ENCODE results near the gene ERMN. TPM values are rescaled to one million over a fixed set of nuclear protein-coding genes. Genes with fewer than 3 reads are reported as not detected.
"Not testable (repeated sequence)": the region's sequence is repeated elsewhere in the genome, so short reads cannot be mapped to it uniquely, and the experiment has no call there.

The ERMN gene
- polyA plus RNA-seq, 4 donors: 0.27 to 0.53 TPM; not detected in 2

DNA sequence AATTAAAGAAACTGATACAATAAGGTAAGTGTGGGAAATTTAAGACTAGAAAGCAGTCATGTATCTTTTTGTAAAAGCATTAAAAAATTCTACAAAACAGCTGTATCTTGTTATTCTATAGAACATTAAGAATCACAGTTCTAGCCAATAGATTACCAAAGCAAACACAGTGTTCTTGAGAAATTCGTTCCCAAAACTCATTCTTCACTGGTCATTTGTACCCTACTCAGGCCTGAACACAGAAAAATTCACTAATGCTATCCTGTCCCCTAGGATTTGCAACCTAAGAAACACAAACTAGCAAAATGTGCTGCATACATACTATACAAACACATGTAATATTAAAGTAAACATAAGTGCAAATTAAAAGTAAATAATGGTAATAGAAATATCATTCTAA is 29.1 kb downstream of the ERMN start:
- Histone ChIP-seq H3K36me3 (ENCODE audit: control insufficient read depth in 3 of 3, insufficient read depth in 2 of 3, low read depth in 1 of 3, low read length in 3 of 3) (no peaks in the 10 kb centered on the region), H3K27ac (ENCODE audit: low read depth in 1 of 3, low read length in 2 of 3) (no peak overlapping the region), H3K9me3 (ENCODE audit: control insufficient read depth in 2 of 2, insufficient read depth in 1 of 2, low read depth in 1 of 2, low read length in 1 of 2) (no peaks in the 10 kb centered on the region), H3K27me3 (ENCODE audit: control insufficient read depth in 3 of 3, insufficient read depth in 3 of 3, low read length in 3 of 3) (no peaks in the 10 kb centered on the region), H3K4me3 (ENCODE audit: low read depth in 1 of 3, low read length in 3 of 3) (no peak overlapping the region), H3K4me1 (ENCODE audit: control insufficient read depth in 3 of 3, insufficient read depth in 2 of 3, low read depth in 1 of 3, low read length in 2 of 3) (peaks cover 0 to 10% (median 0%) of the 10 kb centered on the region in 3 donors)
- 42 to 50% (median 45%) methylated on average over 1 of the region's 1 CpG for WGBS, 3 donors
- no peak for FAIRE-seq
- DNase-seq: no peak

GRCh38 chr2:157292853-157293252 is 32.8 kb downstream of the ERMN start:
- 72 to 89% (median 80%) methylated on average over 5 of the region's 5 CpGs for WGBS, 3 donors
- Histone ChIP-seq H3K4me1 (ENCODE audit: control insufficient read depth in 3 of 3, insufficient read depth in 2 of 3, low read depth in 1 of 3, low read length in 2 of 3) (peaks cover 0 to 4% (median 0%) of the 10 kb centered on the region in 3 donors), H3K4me3 (ENCODE audit: low read depth in 1 of 3, low read length in 3 of 3) (no peak overlapping the region), H3K27me3 (ENCODE audit: control insufficient read depth in 3 of 3, insufficient read depth in 3 of 3, low read length in 3 of 3) (no peaks in the 10 kb centered on the region), H3K9me3 (ENCODE audit: control insufficient read depth in 2 of 2, insufficient read depth in 1 of 2, low read depth in 1 of 2, low read length in 1 of 2) (no peaks in the 10 kb centered on the region), H3K36me3 (ENCODE audit: control insufficient read depth in 3 of 3, insufficient read depth in 2 of 3, low read depth in 1 of 3, low read length in 3 of 3) (no peaks in the 10 kb centered on the region), H3K27ac (ENCODE audit: low read depth in 1 of 3, low read length in 2 of 3) (no peak overlapping the region)
- FAIRE-seq: no peak
- DNase-seq: peak in 1 of 2 donors; percentile 29

DNA sequence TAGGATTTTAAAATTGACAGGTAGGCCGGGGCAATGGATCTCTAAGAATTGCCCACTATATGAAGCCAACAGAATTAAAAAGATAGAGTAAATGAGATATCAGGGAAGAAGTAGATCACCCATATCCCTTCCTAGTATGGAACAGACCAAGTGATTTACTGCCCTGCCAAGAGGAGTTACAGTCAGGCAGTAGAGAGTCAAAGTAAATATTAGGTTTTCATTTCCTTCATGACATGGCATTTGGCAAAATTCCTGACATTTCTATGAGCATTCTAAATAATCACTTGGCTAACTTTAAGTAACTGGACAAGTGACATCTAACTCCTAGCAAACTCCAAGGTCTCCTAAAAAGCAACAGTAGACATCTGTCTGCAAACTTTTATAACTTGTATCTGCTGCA is 34.6 kb downstream of the ERMN start:
- 83 to 88% (median 83%) methylated on average over 1 of the region's 1 CpG for WGBS, 3 donors
- Histone ChIP-seq H3K27me3 (ENCODE audit: control insufficient read depth in 3 of 3, insufficient read depth in 3 of 3, low read length in 3 of 3) (no peaks in the 10 kb centered on the region), H3K9me3 (ENCODE audit: control insufficient read depth in 2 of 2, insufficient read depth in 1 of 2, low read depth in 1 of 2, low read length in 1 of 2) (no peaks in the 10 kb centered on the region), H3K36me3 (ENCODE audit: control insufficient read depth in 3 of 3, insufficient read depth in 2 of 3, low read depth in 1 of 3, low read length in 3 of 3) (no peaks in the 10 kb centered on the region), H3K27ac (ENCODE audit: low read depth in 1 of 3, low read length in 2 of 3) (no peak overlapping the region), H3K4me1 (ENCODE audit: control insufficient read depth in 3 of 3, insufficient read depth in 2 of 3, low read depth in 1 of 3, low read length in 2 of 3) (peaks cover 0 to 4% (median 0%) of the 10 kb centered on the region in 3 donors), H3K4me3 (ENCODE audit: low read depth in 1 of 3, low read length in 3 of 3) (no peak overlapping the region)
- FAIRE-seq (no peak), DNase-seq (no peak)

DNA sequence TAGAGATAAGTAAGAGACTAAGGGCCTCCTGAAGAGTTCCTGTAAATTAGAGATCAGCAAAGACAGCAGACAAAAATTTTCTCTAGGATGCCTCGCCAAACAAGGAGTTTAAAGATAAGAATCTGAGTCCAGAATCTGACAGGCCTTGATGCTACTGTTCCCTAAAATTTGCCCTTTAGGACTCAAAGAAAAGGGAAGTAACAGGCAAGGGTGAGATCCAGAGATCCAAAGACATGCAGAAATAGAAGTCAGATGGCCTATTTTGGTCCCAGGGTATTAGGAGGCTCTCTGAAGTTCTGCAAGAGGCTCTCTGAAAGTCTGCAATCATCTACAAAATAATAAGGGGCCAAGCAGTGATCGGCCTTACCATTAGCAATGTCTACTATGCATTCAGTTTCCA is 35.1 kb downstream of the ERMN start:
- Histone ChIP-seq H3K27ac (ENCODE audit: low read depth in 1 of 3, low read length in 2 of 3) (no peak overlapping the region), H3K36me3 (ENCODE audit: control insufficient read depth in 3 of 3, insufficient read depth in 2 of 3, low read depth in 1 of 3, low read length in 3 of 3) (no peaks in the 10 kb centered on the region), H3K27me3 (ENCODE audit: control insufficient read depth in 3 of 3, insufficient read depth in 3 of 3, low read length in 3 of 3) (no peaks in the 10 kb centered on the region), H3K4me1 (ENCODE audit: control insufficient read depth in 3 of 3, insufficient read depth in 2 of 3, low read depth in 1 of 3, low read length in 2 of 3) (peaks cover 0 to 4% (median 0%) of the 10 kb centered on the region in 3 donors), H3K9me3 (ENCODE audit: control insufficient read depth in 2 of 2, insufficient read depth in 1 of 2, low read depth in 1 of 2, low read length in 1 of 2) (no peaks in the 10 kb centered on the region), H3K4me3 (ENCODE audit: low read depth in 1 of 3, low read length in 3 of 3) (no peak overlapping the region)
- no peak for FAIRE-seq
- no peak for DNase-seq
- 91 to 92% (median 92%) methylated on average over 2 of the region's 2 CpGs for WGBS, 3 donors

GRCh38 chr2:157287160-157287559 is 38.5 kb downstream of the ERMN start:
- 90 to 97% (median 92%) methylated on average over 1 of the region's 1 CpG for WGBS, 3 donors
- Histone ChIP-seq H3K36me3 (ENCODE audit: control insufficient read depth in 3 of 3, insufficient read depth in 2 of 3, low read depth in 1 of 3, low read length in 3 of 3) (no peaks in the 10 kb centered on the region), H3K9me3 (ENCODE audit: control insufficient read depth in 2 of 2, insufficient read depth in 1 of 2, low read depth in 1 of 2, low read length in 1 of 2) (no peaks in the 10 kb centered on the region), H3K27ac (ENCODE audit: low read depth in 1 of 3, low read length in 2 of 3) (no peak overlapping the region), H3K4me1 (ENCODE audit: control insufficient read depth in 3 of 3, insufficient read depth in 2 of 3, low read depth in 1 of 3, low read length in 2 of 3) (peaks cover 0 to 6% (median 2%) of the 10 kb centered on the region in 3 donors), H3K27me3 (ENCODE audit: control insufficient read depth in 3 of 3, insufficient read depth in 3 of 3, low read length in 3 of 3) (no peaks in the 10 kb centered on the region), H3K4me3 (ENCODE audit: low read depth in 1 of 3, low read length in 3 of 3) (no peak overlapping the region)
- FAIRE-seq: no peak
- DNase-seq: no peak

GRCh38 chr2:157283468-157283867 is 42.2 kb downstream of the ERMN start:
- DNase-seq (peak in 1 of 2 donors; percentile 38), FAIRE-seq (no peak)
- Histone ChIP-seq H3K4me1 (ENCODE audit: control insufficient read depth in 3 of 3, insufficient read depth in 2 of 3, low read depth in 1 of 3, low read length in 2 of 3) (peaks cover 0 to 5% (median 2%) of the 10 kb centered on the region in 3 donors), H3K27me3 (ENCODE audit: control insufficient read depth in 3 of 3, insufficient read depth in 3 of 3, low read length in 3 of 3) (no peaks in the 10 kb centered on the region), H3K36me3 (ENCODE audit: control insufficient read depth in 3 of 3, insufficient read depth in 2 of 3, low read depth in 1 of 3, low read length in 3 of 3) (no peaks in the 10 kb centered on the region), H3K9me3 (ENCODE audit: control insufficient read depth in 2 of 2, insufficient read depth in 1 of 2, low read depth in 1 of 2, low read length in 1 of 2) (peaks cover 0 to 6% of the 10 kb centered on the region in 2 donors), H3K4me3 (ENCODE audit: low read depth in 1 of 3, low read length in 3 of 3) (no peak overlapping the region), H3K27ac (ENCODE audit: low read depth in 1 of 3, low read length in 2 of 3) (no peak overlapping the region)
- 15 to 39% (median 38%) methylated on average over 2 of the region's 2 CpGs for WGBS, 3 donors

DNA sequence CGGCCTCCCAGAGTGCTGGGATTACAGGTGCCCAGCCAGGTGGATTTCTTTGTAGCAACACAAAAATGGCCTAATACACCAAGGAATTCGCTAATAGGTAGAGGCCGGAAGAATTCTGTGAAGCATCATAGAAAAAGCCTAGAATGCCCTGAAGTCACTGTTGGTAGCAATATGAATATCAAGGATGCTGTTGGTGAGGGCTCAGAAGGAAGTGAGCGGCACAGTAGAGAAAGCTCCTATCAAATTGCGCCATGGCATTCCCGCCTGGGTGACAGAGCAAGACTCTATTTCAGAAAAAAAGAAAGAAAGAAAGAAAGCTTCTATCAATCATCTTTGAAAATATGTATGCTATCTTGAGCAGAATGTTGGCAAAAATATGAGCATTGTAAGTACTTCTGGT is 44.3 kb downstream of the ERMN start:
- Histone ChIP-seq H3K9me3 (ENCODE audit: control insufficient read depth in 2 of 2, insufficient read depth in 1 of 2, low read depth in 1 of 2, low read length in 1 of 2) (peaks cover 0 to 6% of the 10 kb centered on the region in 2 donors), H3K4me1 (ENCODE audit: control insufficient read depth in 3 of 3, insufficient read depth in 2 of 3, low read depth in 1 of 3, low read length in 2 of 3) (peaks cover 0 to 5% (median 2%) of the 10 kb centered on the region in 3 donors), H3K27ac (ENCODE audit: low read depth in 1 of 3, low read length in 2 of 3) (no peak overlapping the region), H3K4me3 (ENCODE audit: low read depth in 1 of 3, low read length in 3 of 3) (no peak overlapping the region), H3K36me3 (ENCODE audit: control insufficient read depth in 3 of 3, insufficient read depth in 2 of 3, low read depth in 1 of 3, low read length in 3 of 3) (no peaks in the 10 kb centered on the region), H3K27me3 (ENCODE audit: control insufficient read depth in 3 of 3, insufficient read depth in 3 of 3, low read length in 3 of 3) (no peaks in the 10 kb centered on the region)
- FAIRE-seq (no peak), DNase-seq (no peak)
- 93 to 97% (median 95%) methylated on average over 6 of the region's 6 CpGs for WGBS, 3 donors

DNA sequence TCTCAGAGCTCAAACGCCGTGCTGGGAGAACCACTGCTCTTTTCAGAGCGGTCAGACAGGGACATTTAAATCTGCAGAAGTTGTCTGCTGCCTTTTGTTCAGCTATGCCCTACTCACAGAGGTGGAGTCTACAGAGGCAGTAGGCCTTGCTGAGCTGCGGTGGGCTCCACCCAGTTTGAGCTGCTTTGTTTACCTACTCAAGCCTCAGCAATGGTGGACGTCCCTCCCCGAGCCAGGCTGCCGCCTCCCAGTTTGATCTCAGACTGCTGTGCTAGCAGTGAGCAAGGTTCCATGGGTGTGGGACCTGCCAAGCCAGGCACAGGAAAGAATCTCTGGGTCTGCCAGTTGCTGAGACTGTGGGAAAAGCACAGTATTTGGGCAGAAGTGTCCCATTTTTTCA is 46.3 kb downstream of the ERMN start:
- not testable (repeated sequence) for H3K36me3 ChIP-seq (ENCODE audit: control insufficient read depth in 3 of 3, insufficient read depth in 2 of 3, low read depth in 1 of 3, low read length in 3 of 3); FAIRE-seq; H3K4me3 ChIP-seq (ENCODE audit: low read depth in 1 of 3, low read length in 3 of 3); H3K27ac ChIP-seq (ENCODE audit: low read depth in 1 of 3, low read length in 2 of 3); H3K27me3 ChIP-seq (ENCODE audit: control insufficient read depth in 3 of 3, insufficient read depth in 3 of 3, low read length in 3 of 3); H3K9me3 ChIP-seq (ENCODE audit: control insufficient read depth in 2 of 2, insufficient read depth in 1 of 2, low read depth in 1 of 2, low read length in 1 of 2); DNase-seq; H3K4me1 ChIP-seq (ENCODE audit: control insufficient read depth in 3 of 3, insufficient read depth in 2 of 3, low read depth in 1 of 3, low read length in 2 of 3)
- 65 to 79% (median 70%) methylated on average over 7 of the region's 7 CpGs for WGBS, 3 donors

GRCh38 chr2:157271590-157272203 is 53.9 kb downstream of the ERMN start:
- Histone ChIP-seq H3K4me3 (ENCODE audit: low read depth in 1 of 3, low read length in 3 of 3) (no peak overlapping the region), H3K9me3 (ENCODE audit: control insufficient read depth in 2 of 2, insufficient read depth in 1 of 2, low read depth in 1 of 2, low read length in 1 of 2) (no peaks in the 10 kb centered on the region), H3K27ac (ENCODE audit: low read depth in 1 of 3, low read length in 2 of 3) (no peak overlapping the region), H3K36me3 (ENCODE audit: control insufficient read depth in 3 of 3, insufficient read depth in 2 of 3, low read depth in 1 of 3, low read length in 3 of 3) (no peaks in the 10 kb centered on the region), H3K27me3 (ENCODE audit: control insufficient read depth in 3 of 3, insufficient read depth in 3 of 3, low read length in 3 of 3) (no peaks in the 10 kb centered on the region), H3K4me1 (ENCODE audit: control insufficient read depth in 3 of 3, insufficient read depth in 2 of 3, low read depth in 1 of 3, low read length in 2 of 3) (no peaks in the 10 kb centered on the region)
- no peak for FAIRE-seq
- 83 to 88% (median 87%) methylated on average over 1 of the region's 1 CpG for WGBS, 3 donors
- DNase-seq: no peak

All from small intestine (tissue), 7 donors.